Measurements from ENCODE around the gene MINAR1.

Gene MINAR1

DNA sequence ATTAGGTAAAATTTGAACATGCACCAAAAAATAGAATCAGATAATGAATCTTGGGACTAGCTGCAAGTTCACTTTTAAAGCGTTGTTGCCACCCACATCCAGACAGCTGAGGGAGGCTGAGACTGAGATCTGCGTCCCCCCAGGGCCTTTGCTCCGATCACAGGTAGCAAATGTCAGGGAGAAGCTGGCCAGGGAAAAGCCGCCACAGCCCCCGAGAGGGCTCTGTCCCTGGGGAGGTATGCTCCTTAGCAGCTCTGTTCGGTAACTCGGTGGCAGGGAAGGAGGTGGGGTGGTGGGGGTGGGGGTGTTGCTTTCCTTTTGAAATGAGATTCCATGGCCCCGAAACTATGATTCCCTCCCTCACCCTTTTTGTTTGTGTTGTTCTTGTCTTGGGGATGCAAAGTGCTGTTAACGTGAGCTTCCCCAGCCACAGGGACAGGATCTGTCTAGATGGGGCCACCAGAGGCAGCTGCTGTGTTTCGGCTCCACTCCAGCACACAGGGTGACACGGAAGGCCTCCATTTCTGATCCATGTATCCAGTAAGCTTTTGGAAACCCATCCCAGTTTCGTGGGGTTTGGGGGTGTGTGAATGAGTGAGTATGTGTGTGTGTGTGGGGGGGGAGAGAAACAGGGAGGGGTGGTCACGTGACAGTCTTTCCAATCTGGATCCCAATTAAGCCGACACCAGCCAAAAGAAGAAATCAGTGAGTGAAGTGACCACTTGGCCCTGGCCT, 1.1 kb upstream of the MINAR1 start:
- no peak for DNase-seq (ENCODE audit: low read depth, low spot score)

DNA sequence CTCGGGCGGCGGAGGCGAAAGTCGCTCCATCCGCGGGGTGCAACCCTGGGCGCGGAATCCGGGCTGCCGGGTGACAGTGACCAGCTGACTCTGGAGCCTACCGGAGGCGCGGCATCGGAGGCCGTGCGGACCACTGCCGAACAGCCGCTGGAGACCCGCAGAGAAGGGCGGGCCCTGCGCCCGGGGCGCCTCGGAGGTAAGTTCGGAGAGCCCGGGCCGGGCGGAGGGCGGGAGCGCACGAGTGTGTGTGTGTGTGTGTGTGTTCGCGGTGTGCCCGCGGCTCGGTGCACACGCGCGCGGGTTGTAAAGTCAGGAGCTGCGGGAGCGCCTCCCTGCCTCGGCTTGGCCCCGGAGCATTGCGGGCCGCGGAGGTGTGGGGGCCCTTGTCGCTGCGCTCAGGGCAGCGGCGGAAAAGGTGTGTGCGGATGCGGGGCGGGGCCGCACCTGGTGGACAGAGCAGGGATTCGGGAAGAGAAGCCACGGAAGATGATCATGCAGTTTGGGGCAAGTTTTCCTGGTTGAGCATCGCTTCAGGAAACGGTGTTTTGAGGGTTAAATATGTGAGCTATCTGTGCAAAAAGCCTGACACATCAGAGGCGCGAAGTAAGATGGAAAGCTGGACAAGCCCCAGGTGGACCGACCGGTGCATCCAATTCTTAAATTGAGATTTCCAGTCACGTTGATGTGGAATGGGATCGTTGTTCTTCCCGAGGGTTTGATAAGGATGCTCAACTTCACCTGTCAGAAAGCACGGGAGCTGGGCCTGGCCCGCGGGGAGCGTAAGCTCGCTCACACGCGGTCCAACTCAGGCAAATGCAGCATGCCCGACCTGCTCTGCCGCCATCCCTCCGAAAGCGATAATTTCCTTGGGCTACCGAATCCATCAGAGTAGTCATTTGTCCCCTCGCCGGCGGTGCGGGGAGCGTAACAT, 474 bp downstream of the MINAR1 start:
- DNase-seq (ENCODE audit: low read depth, low spot score) = no peak

DNA sequence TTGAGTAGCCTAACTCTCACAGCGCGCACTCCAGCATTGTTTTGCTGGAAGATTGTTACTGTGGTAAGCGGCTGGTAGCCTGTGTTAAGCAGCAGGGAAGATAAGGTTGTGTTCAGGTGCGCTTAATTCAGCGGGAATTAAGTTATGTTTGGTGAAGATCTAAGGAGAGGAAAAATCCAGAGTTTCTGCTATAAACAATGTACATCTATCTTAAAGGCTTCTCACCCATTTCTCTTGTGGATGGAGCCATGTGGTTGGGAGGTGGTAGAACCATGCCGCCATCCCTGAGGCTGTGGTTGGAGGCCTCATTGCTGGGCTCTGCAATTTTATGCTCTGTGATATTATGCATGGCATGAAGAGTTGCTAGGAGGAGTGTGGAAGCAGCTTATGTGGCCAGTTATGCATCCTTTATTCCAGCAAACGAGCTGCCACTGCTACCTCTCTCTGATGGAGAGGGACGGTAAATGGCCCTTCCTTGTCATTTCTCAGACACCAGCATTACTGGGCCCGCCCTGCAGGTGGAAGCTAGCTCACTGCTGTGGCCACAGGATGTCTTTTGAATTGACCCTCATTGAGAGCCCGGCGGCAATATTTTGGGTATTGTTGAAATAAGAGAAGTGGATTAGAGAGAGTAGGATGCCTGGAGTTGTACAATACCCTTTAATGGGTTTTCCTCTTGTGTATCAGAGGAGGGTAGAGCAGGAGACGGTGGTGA, 1.3 kb downstream of the MINAR1 start:
- no peak for DNase-seq (ENCODE audit: low read depth, low spot score)

DNA sequence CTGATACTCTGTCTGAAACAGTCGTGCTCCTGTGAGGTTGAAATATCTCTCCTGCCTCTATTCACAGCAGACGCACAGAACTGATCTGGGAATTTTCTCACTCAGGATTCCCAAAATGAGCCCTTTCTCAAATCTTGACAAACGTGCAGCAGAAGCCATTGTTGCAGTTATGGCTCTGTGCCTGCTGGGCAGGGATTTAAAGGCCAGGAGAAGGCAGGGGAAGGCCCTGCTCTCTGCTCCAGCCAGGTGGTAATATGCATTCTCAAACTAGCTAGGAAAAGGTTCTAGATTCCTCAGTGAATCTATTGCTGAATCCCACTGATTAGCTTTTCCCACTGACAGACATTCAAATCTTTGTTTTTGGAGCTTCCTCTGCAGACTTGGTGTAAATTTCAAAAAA, 2.2 kb downstream of the MINAR1 start:
- DNase-seq (ENCODE audit: low read depth, low spot score) = no peak

DNA sequence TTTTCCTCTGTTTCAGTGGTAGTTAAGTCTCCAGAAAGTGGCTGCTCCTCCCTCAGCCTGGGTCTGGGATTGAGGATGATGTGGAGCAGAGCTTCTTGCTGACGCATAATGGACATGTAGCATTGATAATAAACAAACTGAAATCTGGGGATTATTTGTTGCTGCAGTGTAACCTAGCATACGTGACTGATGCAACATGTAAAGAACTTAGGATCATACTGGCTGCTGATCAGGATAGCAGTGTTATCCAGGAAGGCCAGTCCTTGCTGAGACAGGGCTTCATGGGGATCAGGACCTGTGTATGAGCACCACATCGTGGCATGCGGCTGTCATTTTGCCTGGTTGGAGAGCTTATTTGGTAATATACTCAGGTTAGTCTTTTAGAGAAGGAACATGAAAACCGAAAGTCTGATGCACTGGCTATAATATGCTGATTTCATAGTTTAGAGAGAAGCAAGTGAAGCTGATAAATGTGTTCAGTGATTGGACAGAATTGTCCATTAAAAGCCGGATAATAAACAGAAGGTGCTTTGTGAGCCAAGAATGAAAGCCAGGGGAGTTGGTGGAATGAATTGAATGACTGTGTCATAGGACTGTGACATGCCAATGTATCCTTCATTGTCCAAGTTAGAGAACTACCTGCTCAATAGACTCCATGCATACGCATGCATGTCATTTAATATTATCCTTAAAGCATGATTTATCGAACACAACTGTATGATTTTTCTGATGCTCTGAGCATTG, 4.1 kb downstream of the MINAR1 start:
- DNase-seq (ENCODE audit: low read depth, low spot score) = no peak

DNA sequence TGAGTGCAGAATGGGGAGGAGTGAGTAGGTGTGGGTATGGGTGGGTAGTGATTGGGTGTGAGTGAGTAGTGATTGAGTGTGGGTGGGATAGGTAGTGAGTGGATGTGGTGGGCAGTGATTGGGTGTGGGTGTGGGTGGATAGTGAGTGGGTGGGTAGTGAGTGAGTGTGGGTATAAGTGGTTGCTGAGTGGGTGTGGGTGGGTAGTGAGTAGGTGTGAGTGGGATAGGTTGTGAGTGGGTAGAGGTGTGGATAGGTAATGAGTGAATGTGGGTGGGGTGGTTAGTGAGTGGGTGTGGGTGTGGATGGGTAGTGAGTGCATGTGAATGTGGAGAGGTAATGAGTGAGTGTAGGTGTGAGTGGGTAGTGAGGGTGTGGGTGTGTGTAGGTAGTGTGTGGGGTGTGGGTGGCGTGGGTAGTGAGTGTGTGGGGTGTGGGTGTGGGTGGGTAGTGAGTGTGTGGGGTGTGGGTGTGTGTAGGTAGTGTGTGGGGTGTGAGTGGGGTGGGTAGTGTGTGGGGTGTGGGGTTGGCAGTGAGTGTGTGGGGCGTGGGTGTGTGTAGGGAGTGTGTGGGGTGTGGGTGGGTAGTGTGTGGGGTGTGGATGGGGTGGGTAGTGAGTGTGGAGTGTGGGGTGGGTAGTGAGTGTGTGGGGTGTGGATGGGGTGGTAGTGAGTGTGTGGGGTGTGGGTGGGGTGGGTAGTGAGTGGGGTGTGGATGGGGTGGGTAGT, 5.3 kb downstream of the MINAR1 start:
- no peak for DNase-seq (ENCODE audit: low read depth, low spot score)

DNA sequence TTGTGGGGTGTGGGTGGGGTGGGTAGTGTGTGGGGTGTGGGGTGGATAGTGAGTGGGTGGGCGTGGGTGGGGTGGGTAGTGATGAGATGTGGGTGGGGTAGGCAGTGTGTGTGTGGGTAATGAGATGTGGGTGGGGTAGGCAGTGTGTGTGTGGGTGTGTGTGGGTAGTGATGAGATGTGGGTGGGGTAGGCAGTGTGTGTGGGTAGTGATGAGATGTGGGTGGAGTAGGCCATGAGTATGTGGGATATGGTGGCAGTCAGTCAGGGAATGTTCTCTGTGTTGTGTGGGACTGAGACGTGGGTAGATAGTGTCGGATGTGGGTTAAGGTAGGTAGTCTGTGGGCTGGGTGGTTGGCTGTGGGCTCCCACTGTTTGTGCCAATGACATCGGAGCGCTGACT, 7.1 kb downstream of the MINAR1 start:
- DNase-seq (ENCODE audit: low read depth, low spot score) = no peak

DNA sequence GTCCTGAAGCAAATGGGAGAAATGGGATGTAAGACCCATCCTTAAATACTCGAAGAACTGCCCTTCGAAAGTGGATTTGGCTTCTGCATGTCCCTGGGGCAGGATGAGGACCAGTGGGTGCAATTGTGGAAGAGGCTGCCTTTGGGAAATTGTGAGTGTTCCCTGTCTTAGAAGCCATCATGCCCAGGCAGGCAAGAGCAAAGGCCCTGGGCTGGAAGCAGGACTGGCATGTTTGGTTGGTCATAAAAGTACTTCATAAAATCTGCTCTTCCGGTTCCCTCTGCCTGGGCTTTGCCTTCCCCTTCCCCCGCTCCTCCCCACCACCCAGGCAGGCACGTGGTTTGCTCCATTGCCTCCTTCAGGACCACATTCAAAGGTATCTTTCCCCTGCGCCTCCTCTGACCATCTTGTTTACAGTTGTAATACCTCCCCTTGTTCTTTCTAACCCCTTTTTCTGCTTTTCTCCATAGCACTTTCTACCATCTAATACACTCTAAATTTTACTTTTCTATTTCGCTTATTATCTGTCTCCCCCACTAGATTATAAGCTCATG, 8.3 kb downstream of the MINAR1 start:
- DNase-seq (ENCODE audit: low read depth, low spot score) = no peak

DNA sequence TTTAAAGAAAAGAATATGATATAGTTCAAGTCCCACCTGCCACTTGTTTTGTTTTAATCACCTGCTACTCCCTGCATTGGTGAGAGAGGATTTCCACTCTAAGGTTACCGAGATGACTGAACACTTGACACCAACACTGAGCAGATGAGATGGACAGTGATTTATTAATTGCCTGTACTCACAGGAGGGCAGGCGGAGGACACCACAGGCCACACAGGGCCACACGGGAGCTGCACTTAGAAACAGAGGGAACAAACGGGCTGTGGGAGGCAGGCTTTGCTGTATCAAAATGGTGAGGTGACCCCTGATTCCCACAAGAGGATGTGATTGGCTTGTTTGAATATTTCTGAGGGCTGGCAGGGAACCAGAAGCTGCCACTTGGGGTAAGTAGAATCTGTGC, 10.8 kb downstream of the MINAR1 start:
- DNase-seq (ENCODE audit: low read depth, low spot score) = no peak

DNA sequence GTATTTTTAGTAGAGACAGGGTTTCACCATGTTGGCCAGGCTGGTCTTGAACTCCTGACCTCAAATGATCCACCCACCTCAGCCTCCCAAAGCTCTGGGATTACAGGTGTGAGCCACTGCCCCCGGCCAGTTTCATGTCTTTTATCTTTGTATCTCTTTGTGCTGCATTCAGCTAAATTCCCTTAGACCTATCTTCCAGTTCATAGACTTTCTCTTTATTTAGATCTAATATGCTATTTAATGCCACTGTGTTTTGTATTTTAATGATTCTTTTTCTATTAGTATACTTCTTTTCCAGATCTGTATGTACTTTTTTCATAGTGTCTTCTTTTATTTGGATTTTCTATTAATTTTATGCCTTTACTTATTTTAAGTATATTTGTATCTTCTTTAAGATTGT, 14.9 kb downstream of the MINAR1 start:
- no peak for DNase-seq (ENCODE audit: low read depth, low spot score)

DNA sequence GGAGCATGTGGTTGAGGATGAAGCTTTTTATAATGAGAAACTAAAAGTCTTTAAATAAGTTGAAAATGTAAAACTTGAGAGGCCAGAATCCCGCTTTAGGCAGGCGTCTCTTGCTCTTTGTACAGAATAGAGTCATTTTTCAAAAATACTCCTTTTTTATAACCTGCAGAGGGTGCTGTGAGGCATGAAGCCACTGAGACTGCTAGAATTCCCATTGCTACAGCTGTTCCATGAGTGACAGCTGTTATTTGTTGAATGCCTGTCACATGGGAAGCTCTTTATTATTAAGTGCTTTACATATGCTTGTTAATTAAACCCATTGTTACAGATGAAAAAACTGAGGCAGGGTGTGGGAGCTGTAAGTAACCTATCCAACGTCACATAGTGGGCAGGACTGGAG, 18.5 kb downstream of the MINAR1 start:
- no peak for DNase-seq (ENCODE audit: low read depth, low spot score)

DNA sequence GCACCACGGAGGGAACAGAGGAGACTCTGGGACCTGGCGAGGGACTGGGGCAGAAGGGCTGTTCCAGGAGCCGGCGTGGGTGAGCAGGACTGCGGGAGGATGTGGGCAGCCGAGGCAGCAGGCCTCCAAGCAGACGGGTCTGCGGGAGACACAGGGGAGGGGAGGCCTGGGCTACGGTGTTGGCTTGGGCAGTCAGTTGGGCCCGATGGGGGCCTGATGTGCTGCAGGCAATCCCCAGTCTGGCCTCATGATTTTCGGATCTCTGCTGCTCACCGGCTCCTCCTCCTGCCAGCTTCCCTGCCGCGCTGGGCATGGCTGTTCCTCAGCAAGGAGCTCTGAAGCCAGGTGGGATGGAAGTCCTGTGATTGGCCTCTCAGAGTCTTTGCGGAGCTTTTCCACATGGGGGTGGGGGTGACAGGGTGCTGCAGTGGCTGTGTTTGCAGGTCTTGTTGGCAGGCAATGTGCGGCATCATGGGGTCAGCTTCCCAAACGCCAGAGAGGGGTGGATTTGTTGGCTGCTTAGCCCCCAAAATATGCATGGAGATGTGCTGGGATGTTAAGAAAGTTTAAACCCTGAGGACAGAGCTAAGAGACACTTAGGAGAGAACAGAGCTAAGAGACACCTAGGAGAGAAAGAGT, 19.3 kb downstream of the MINAR1 start:
- no peak for DNase-seq (ENCODE audit: low read depth, low spot score)

DNA sequence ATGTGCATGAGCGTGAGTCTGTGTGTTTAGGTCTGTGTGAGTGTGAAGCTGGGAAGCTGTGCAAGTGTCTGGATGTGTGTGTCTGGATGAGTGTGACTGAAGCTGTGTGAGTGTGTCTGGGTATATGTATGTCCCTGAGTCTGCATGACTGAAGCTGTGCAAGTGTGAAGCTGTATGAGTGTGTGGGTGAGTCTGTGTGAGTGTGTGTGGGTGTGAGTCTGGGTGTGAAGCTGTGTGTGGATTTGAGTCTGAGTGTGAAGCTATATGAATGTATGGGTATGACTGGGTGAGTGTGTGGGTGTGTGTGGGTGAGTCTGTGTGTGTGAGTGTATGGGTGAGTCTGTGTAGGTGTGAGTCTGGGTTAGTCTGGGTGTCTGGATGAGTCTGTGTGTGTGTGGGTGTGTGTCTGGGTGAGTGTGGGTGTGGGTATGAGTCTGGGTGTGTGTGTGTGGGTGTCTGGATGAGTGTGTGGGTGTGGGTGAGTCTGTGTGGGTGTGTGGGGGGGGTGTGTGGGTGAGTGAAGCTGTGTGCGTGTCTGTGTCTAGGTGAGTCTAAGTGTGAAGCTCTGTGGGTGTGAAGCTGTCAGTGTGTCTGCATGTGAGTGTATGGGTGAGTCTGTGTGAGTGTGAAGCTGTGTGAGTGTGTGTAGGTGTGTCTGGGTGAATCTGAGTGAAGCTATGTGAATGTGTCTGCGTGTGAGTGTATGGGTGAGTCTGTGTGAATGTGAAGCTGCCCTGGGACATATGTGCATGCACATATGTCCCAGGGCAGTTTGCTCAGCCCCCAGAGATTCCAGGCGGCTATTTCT, 20.3 kb downstream of the MINAR1 start:
- no peak for DNase-seq (ENCODE audit: low read depth, low spot score)

DNA sequence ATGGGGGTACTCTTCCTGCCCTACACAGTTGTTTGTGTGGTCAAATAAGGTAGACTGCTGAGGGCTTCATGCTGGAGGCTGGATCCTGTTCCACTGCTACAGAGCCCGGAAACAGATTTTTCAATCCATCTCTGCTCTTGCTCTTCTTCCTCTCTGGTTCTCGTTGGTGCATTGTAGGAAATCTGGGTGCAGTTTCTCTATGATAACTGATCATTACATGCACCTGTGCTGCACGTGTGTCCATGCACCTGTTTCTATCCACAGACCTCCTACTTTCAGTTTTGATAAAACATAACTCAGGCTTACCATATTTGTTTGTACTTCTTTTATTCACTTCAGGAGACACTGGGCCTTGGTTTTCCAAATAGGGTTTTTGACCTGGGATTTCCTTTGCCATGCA, 21.3 kb downstream of the MINAR1 start:
- no peak for DNase-seq (ENCODE audit: low read depth, low spot score)

DNA sequence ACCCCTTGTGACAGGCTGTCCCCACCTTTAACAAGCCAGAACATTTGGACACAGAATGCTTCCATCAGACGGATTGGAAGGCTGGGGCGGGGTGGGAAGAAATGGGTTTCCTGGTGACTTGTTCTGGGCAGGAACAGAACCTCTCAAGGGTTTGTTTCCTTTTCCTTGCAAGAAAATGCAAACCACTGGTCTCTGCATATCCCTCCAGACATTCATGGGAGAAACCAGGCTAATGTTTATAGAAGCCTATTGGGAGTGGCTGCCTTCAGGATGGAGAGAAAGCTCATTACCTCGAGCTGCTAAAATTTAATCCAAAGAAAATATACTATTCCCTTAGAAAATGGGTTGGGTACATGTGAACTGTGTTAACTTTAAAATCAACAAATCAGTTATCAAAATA, 21.9 kb downstream of the MINAR1 start:
- no peak for DNase-seq (ENCODE audit: low read depth, low spot score)

DNA sequence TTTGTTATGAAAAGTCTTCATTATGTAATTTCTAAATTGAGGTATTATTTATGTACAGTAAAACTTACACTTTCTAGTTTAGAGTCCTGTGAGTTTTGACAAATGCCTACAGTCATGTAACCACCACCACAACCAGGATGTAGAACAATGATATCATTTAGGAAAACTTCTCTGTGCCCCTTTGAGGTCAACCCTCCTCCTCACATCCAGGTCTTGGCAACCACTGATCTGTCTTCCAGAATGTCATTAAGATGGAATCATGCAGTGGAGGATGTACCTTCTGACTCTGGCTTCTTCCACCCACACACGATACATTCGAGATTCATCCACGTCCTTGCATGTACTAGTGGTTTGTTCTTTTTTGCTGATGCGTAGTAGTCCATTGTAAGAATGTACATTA, 23.2 kb downstream of the MINAR1 start:
- DNase-seq (ENCODE audit: low read depth, low spot score) = no peak

DNA sequence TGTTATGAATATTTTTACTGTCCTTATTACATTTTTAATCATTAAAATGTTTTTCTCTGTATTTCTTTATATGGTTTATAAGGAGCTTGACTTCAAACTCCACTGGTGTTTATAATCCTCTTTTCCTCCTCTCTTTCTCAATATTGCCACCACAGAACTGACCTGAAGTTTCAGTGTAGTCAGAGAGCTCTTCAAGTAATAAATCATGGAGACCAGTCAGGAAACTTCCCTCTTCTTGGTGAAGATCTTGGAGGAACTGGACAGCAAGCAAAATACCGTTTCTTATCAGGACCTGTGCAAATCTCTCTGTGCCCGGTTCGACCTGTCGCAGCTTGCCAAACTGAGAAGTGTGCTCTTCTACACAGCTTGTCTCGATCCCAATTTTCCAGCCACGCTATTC, 23.8 kb downstream of the MINAR1 start:
- no peak for DNase-seq (ENCODE audit: low read depth, low spot score)

DNA sequence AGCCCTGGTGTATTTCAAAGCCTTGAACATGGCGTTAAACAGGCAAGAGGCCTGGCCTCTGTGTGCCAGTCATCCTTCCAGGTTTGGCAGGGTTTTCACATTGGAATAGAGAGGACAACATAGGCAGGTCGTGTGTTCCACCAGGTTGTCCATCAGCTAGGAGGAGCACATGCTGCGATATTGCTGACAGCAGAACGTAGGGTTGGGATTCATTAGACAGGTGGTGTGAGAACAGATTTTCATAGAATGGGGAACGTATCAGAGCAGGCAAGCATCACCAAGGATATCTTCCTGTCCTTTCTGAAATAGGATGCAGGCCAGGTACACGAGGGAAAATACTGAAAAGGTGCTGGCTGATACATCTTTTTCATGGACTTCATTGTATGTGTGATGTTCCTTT, 26.4 kb downstream of the MINAR1 start:
- DNase-seq (ENCODE audit: low read depth, low spot score) = no peak

DNA sequence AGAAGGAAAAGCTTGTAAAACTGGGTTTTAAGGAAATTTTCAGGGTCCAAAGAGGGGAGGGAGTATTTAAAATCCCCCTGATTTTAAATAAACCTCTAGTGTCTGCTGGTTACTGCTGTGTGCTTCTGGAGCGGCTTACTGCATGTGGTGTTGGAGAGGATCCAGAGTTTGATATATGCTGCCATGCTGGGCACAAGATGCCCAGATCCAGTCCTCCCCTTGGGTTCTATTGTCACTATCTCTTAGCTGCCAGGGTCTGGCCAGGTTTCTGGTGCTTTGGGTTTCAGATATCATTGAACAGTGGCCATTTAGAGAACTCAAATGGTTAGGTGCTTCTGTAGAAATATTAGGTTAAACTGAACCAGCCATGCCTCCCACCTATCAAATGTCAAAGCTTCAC, 27.5 kb downstream of the MINAR1 start:
- no peak for DNase-seq (ENCODE audit: low read depth, low spot score)
